Measurements from ENCODE around the gene ABCC8.

ABCC8 gene

GRCh38 chr11:17486646-17487045, 10.0 kb upstream of the ABCC8 start:
- H3K27ac ChIP-seq, result no peak overlapping the region
- no peak for DNase-seq (ENCODE audit: low spot score)
- TF ChIP-seq CTCF (IDR thresholded peaks at IDR 0.05), result no peak
- no peak overlapping the region for H3K4me3 ChIP-seq

GRCh38 chr11:17483505-17483904, 6.9 kb upstream of the ABCC8 start:
- H3K27ac ChIP-seq, result no peak overlapping the region
- no peak overlapping the region for H3K4me3 ChIP-seq
- DNase-seq (ENCODE audit: low spot score), result no peak
- TF ChIP-seq CTCF (IDR thresholded peaks at IDR 0.05), result no peak

GRCh38 chr11:17481905-17482304, 5.3 kb upstream of the ABCC8 start:
- no peak for DNase-seq (ENCODE audit: low spot score)
- TF ChIP-seq CTCF (IDR thresholded peaks at IDR 0.05), result no peak
- H3K4me3 ChIP-seq, result no peak overlapping the region
- no peak overlapping the region for H3K27ac ChIP-seq

GRCh38 chr11:17479284-17480214, 2.9 kb upstream of the ABCC8 start:
- Histone ChIP-seq H3K4me3 (no peak overlapping the region), H3K27ac (no peak overlapping the region)
- DNase-seq (ENCODE audit: low spot score), result no peak
- TF ChIP-seq CTCF (IDR thresholded peaks at IDR 0.05), result no peak

GRCh38 chr11:17478070-17478469, 1.4 kb upstream of the ABCC8 start:
- TF ChIP-seq CTCF (IDR thresholded peaks at IDR 0.05), result no peak
- Histone ChIP-seq H3K27ac (no peak overlapping the region), H3K4me3 (no peak overlapping the region)
- DNase-seq (ENCODE audit: low spot score), result no peak

GRCh38 chr11:17477361-17477760, 716 bp upstream of the ABCC8 start:
- H3K4me3 ChIP-seq, result no peak overlapping the region
- no peak overlapping the region for H3K27ac ChIP-seq
- DNase-seq (ENCODE audit: low spot score), result no peak
- no peak for TF ChIP-seq CTCF (IDR thresholded peaks at IDR 0.05)

- no peak for TF ChIP-seq CTCF (IDR thresholded peaks at IDR 0.05)
- H3K4me3 ChIP-seq, result peak overlapping the region; percentile 66
- DNase-seq (ENCODE audit: low spot score), result no peak
- no peak overlapping the region for H3K27ac ChIP-seq
These were observed 364 bp upstream of the ABCC8 start for GRCh38 chr11:17477084-17477333.
